HG03342 (cell line): ENCODE data around the gene SEC31A.
"Not testable (repeated sequence)": the region's sequence is repeated elsewhere in the genome, so short reads cannot be mapped to it uniquely, and the experiment has no call there.

Experiments used
- ATAC-seq: cut with Tn5 transposase; IDR thresholded peaks from one replicate; pipeline ENCODE4 v1.9.1; 2021; ENCODE audit warnings: mild to moderate bottlenecking, moderate library complexity; ENCODE audit not compliant: unreplicated experiment

Gene SEC31A

GRCh38 chr4:82850684-82851083 lies 40.3 kb downstream of the SEC31A start:
- no peak for ATAC-seq

GRCh38 chr4:82848706-82849105 lies 42.2 kb downstream of the SEC31A start:
- no peak for ATAC-seq

DNA sequence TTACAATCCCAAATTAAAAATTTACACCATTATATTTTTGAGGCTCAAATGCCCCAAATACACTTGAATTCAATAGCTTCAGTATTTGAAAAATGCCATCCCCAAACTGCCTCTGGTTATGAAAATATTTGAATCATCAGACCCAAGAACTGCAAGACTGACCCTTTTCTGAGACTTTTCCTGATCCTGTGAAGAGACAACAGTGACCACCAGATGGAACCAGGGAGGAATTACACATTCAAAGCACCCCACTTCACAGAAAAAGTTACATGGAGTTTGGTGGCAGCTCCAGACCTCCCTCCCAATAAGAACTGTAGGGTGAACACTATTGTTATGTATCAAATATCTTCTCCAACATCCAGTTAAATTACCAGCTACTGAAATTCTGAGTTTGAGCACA lies 48.4 kb downstream of the SEC31A start:
- no peak for ATAC-seq

DNA sequence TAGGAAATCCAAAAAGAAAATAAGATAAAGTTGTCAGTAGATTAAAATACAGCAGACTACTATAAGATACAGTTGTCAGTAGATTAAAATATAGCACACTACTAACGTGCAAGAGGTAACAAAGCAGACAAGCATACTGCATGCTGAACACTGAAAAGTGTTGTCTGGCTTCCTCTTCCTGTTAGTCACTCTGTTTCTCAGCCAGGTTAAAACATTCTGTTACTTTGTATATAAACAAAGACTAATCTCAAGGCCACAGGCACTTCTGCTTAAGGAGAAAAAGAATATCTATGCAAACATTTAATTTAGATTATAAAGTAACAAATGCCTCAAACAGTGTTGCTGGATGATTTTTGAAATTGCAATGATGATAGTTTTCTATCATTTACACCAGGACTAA lies 51.3 kb downstream of the SEC31A start:
- ATAC-seq = no peak

DNA sequence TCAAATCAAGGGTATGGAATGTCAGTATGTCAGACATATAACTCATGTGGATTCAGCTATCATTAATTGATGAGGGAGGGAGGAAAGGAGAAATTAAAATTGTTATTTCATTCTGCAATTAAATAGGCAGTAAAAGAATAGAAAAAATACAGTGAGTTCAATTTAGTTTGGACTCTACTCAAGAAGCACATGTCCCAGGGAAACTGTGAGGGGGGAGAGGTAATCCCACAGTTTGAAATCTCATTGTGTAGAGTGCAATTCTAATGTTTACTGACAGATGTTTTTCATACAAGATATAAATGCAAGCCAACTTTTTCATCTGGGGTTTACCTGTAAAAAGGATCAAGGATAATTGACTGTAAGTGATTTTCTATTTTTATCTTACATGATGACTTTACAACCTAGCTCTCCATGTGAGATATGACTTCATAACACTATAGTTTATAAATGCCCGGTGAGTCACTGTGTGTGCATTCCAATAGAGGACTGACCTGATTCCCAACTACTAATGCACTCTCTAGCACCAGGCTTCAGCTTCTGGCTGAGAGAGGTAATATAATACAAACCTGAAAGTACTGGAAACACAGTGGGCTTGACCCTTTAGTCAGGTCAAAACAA lies 57.1 kb downstream of the SEC31A start:
- no peak for ATAC-seq

DNA sequence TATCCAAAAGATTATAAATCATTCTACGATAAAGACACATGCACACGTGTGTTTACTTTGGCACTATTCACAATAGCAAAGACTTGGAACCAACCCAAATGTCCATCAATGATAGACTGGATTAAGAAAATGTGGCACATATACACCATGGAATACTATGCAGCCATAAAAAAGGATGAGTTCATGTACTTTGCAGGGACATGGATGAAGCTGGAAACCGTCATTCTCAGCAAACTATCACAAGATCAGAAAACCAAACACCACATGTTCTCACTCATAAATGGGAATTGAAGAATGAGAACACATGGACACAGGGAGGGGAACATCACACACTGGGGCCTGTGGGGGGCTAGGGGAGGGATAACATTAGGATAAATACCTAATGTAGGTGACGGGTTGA lies 57.9 kb downstream of the SEC31A start:
- ATAC-seq = not testable (repeated sequence)

DNA sequence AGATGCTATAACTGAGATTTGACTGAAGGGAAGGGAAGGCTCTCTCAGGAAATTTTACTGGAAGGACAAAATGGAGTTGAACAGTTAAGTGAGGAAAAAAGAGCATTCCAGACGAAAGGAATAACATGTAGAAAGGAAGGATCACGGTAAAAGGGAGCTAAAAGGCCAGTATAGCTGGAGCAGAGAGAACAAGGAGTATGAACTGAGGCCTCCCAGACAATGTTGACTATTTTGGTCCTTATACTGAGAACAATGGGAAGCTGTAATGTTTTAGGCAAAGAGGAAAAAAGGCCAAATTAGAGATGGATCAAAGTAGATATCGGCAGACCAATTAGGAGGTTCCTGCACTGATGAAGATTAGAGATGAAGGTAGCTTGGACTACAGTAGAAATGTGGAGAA lies 65.5 kb downstream of the SEC31A start:
- no peak for ATAC-seq

DNA sequence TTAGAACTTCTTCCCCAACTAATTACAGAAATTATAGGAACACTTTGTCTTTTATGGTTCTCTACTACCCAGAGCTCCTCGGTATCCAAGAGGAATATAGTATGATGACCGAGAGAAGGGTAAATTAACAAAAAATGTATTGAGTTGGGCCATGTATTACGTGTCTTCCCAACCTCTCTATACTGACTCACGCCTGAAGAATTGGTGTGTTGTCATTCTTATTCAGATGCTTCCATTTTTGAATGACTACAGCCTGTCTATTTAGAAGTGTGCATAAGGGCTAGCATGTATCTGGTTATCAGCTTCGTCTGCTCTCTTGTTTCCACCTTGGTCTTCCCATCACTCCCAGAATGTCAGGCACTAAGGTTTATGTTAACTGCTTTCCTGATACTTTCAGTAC lies 67.9 kb downstream of the SEC31A start:
- no peak for ATAC-seq

GRCh38 chr4:82820689-82821088 lies 70.3 kb downstream of the SEC31A start:
- ATAC-seq = no peak

DNA sequence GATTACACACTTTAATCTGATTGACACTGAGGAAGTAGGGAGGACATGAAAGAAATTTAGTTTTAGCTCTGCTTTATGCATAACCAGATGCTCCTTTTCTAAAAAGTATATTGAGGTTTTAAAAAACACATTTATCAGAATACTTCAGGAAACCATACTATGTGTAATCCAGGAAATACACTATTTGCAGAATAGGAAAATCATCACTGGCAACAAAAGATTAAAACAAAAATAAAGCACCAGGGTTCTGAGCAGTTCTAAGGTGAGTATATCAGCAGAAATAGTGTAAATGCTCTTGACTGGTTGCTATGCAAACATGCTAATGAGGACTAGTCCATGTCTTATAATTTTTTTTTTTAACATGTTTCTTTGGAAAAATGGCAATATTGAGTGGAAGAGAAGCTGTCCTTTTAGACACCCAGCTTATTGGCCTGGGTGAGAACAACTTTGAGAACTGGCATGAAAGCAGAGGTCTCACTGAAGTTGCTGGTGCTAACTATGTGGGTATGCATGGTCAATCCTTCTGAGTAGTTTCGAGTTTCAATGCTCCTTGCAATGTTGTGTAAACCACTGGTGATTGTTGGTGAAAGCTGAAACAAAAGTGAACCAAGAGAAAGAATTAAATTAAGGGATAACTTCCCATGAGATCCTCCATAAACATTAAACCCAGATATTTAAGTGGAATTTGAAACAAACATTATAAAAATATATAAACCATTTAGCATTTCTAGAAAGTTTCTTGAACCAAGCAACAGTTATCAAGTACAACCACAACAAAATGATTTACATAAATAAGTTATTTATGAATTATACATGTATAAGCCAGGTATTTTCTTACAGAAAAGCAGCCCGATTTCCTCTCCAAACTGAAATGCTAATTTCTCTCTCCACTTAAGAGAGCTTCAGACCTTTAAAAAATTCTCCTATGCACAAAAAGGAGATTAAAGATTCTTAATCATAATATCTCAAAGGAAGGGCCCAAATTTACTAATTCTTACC lies 72.0 kb downstream of the SEC31A start:
- ATAC-seq = peak; percentile 65

DNA sequence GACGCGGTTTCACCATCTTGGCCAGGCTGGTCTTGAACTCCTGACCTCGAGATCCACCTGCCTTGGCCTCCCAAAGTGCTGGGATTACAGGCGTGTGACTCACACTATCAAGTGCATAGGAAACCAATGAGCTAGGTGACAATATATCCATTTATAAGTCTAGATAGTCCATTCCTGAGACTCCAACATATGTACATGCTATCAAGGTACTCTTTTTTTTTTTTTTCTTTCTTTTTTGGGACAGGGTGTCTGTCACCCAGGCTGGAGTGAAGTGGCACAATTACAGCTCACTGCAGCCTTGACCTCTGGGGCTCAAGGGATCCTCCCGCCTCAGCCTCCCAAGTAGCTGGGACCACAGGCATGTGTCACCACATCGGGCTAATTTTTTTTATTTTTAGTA lies 74.1 kb downstream of the SEC31A start:
- ATAC-seq = not testable (repeated sequence)

DNA sequence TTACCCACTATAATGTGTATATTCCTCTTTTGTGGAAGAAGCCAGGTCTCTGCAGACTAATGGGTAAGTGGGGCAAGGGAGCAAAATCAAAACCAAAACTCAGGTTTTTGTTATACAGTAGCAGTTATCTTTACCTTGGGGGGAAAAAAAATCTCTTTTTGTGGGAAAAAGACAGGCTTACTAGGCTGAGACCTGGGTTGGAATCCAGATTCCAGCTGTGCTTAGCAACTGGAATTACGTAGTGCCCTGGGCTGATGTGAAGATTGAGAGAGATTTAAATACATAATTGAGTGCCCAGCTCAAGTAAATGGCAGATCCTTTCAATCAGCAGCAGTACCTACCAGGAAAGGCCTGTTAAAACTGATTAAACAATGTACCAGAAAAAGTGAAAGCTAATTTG lies 76.9 kb downstream of the SEC31A start:
- no peak for ATAC-seq

DNA sequence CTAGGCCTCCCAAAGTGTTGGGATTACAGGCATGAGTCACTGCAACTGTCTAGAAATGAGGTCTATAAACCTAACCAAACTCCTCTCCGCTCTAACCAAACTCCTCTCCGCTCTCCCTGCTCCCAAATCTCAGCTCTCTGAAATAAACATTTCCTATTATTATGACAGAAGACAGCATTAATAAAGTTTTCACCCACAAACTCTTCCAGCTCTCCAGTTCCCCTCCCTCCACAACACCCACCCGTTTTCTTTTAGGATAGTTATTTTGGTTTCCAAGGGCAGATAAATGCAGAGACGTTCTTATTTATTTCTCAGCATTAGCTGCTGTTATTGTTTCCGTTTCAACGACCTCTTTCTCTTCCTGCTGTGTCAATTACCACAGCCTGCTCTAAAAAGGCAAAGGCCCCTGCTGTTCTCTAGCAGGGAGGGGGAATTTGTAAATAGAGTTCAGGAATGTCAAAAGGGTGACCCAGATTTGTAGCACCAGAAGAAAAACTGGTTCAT lies 79.1 kb downstream of the SEC31A start:
- no peak for ATAC-seq

DNA sequence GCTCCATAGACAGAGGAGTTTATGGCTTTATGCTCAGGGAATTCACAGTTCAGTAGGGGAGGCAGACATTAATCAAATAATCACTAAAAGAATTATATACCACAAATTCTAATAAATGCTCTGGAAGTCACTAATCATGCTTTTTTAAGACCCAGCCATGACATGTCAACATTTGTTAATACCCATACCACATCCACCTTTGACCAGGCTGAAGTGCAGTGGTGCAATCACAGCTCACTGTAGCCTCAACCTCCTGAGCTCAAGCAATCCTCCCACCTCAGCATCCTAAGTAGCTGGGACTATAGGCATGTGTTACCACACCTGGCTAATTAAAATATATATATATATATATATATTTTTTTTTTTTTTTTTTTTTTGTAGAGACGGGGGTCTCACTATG lies 79.6 kb downstream of the SEC31A start:
- ATAC-seq = no peak

DNA sequence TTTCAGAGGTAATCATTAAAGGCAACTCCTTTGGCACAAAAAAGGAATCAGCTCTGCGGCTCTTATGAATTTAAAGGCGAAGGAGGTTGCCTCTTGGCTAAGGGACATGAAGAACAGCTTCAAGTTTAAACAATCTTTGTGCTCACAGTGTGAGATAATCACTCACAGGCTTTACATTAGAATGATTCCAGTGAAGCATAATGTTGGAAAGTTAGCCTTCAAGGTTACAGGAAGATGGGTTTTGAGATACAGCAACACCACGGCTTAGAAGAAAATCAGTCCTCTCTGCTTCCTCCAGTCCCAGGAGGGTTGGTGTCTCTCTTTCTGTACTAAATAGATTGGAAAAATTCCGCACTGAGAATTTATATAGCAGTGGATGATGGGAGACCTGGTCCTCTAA lies 80.8 kb downstream of the SEC31A start:
- no peak for ATAC-seq

DNA sequence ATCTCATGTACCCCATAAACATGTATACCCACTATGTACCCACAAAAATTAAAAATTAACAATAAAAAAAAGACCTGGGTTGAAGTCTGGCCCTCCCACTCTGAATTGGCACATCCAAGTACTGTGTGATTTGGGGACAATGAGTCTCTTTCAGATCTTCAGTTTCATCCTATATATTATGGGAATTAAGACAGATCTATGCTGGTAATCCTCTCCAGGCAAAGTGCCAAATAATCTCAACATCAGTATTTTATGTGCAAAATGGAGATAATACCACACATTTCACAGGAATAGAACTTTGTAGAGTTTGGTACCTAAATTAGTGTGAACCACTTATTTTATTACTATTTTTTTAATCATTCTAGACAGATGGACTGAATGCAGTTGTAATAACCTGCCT lies 81.3 kb downstream of the SEC31A start:
- ATAC-seq = no peak

DNA sequence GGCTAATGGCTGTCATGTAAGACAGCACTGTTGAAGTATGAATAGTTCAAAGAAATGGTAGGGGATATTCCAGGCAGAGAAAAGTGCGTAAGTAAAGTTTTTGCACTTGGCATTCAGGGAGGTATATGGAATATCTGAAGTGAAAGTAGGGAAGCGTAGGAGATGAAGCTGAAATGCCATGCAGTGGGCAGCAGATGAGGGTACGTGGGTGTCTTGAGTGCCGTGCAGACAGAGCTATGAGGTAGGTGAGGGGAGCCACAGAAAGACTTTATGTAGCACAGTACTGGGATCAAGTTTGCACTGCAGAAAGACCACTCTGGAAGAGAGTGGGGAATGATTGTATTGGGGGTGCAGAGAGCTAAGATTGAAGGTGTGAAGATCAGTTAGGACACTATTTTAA lies 87.2 kb downstream of the SEC31A start:
- ATAC-seq = no peak

- ATAC-seq = no peak
Observed at GRCh38 chr4:82802911-82803310, 88.0 kb downstream of the SEC31A start.

DNA sequence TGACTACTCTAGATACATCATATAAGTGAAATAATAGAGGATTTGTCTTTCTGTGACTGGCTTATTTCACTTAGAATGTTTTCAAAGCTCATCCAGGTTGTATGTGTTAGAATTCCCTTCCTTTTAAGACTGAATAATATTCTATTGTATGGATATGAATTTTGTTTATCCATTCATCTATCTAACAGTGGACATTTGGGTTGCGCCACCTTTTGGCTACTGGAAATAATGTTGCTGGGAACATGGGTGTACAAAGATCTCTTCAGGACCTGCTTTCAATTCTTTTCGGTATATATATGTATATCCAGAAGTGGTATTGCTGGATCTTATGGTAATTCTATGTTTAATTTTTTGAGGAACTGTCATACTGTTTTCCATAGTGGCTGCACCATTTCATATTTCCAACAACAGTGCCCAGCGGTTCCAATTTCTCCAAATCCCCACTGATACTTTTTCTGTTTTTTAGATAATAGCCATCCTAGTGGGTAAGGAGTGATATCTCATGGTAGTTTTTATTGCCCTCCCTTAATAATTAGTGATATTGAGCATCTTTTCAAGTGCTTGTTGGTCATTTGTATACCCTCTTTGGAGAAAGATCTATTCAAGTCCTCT lies 88.9 kb downstream of the SEC31A start:
- ATAC-seq = no peak

DNA sequence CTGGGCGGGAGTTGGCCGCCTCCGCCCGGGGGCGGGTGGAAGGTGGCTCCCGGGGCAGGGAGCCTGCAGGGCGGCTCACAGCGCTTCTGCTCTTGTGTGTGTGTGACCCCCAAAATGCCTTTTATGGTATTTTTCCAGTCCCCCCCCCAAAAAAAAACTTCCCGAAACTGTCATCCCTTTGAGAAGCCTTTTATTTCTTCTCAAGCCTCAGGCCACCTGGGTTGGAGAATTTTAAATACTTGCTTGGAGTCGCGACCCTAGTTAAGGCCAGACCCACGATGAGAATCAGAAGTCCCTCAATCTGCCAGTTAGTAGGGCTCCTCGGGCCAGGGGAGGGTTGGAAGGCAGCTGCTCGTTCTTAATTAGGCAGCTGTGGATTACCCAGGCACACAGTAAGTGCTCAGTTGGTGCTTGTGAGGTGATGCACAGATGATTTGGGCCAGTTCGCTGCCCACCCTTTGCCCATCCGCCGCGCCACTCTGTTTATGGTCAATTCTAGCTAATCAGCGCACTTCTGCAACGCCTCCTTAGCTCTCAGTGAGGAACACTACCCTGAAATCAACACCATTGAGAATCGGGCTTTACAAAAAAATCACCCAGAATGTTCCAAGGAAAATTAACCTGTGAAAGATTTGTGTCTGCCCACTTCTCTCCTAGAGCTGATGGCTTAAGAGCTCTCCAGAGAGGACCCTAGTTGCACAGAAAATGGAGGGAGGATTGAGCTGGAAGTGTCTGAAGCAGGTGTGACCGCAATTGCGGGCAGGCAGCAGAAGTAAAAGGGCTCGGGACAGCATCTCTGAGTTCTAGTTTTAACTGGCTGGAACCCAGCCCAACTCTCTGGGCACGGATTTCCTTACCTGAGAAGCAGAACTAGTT lies 91.7 kb downstream of the SEC31A start:
- no peak for ATAC-seq
